ENCODE results near the gene NRP2.

The NRP2 gene

DNA sequence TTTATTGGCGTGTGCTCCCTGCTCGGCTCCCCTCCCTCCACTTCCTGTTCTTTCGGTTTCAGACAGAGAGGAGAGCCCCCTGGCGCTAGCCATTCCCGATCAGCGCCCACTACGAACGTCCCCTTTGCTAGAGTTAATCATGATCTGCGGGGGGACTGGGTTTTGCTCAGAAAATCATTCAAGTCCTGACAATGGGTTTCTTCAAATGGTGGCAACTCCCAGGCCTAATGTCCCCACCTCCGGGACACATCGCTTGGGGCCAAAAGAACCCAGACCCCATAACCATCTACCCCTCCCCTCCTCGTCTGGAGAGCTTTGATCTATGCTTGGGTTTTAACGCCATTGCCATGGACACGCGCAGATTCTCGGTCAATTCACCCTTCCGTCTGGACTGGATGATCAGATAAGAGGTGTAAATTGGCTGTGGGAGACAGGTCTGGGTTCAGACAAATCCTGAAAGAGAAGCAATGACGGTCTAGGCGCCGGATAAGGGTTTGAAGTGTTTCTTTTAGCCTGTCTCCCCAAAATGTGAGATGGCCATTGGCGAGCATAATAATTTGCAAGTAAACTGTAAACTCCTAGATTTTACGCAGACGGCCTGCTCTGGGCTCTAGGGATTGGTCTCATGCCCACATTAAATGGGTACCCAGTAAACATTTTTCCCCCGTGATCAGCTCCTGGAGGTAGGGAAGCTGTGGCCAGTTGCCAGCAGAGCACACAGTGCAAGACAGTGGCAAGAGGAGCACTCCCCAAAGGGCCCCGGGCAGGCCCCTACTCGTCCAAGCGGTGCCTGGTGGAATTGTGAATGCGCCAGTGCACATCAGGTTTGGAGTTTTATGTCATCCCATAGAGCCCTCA is 4.7 kb downstream of the NRP2 start:
- Histone ChIP-seq H3K27me3 (ENCODE audit: insufficient read depth, low read length, poor library complexity) (no peaks in the 10 kb centered on the region), H3K36me3 (ENCODE audit: insufficient read depth, low read length) (no peaks in the 10 kb centered on the region), H2AFZ (ENCODE audit: low read depth, low read length) (no peak overlapping the region), H3K4me2 (ENCODE audit: insufficient read depth, low read length) (no peak overlapping the region), H3K4me1 (ENCODE audit: insufficient read depth, low read length) (no peaks in the 10 kb centered on the region), H3K9me3 (ENCODE audit: insufficient read depth, low read length, severe bottlenecking) (no peaks in the 10 kb centered on the region), H3K9ac (ENCODE audit: low read depth, low read length) (no peak overlapping the region), H3K4me3 (ENCODE audit: low read depth in 1 of 2, low read length in 2 of 2) (no peak overlapping the region), H3K27ac (ENCODE audit: low read length) (no peak overlapping the region), H4K20me1 (ENCODE audit: insufficient read depth, low read length) (no peaks in the 10 kb centered on the region), H3K79me2 (ENCODE audit: insufficient read depth, low read length) (no peaks in the 10 kb centered on the region)
- ATAC-seq (ENCODE audit: insufficient read depth, low read depth) (no peak), DNase-seq (no peak)
- TF ChIP-seq, protein P1, sequence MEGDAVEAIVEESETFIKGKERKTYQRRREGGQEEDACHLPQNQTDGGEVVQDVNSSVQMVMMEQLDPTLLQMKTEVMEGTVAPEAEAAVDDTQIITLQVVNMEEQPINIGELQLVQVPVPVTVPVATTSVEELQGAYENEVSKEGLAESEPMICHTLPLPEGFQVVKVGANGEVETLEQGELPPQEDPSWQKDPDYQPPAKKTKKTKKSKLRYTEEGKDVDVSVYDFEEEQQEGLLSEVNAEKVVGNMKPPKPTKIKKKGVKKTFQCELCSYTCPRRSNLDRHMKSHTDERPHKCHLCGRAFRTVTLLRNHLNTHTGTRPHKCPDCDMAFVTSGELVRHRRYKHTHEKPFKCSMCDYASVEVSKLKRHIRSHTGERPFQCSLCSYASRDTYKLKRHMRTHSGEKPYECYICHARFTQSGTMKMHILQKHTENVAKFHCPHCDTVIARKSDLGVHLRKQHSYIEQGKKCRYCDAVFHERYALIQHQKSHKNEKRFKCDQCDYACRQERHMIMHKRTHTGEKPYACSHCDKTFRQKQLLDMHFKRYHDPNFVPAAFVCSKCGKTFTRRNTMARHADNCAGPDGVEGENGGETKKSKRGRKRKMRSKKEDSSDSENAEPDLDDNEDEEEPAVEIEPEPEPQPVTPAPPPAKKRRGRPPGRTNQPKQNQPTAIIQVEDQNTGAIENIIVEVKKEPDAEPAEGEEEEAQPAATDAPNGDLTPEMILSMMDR (IDR thresholded peaks at IDR 0.05; ENCODE audit: borderline replicate concordance, extremely low read depth, low read length, poor library complexity, severe bottlenecking) = no peak
- no peak for TF ChIP-seq EZH2 (IDR thresholded peaks at IDR 0.05; ENCODE audit: borderline replicate concordance, low read depth, low read length, severe bottlenecking)

GRCh38 chr2:205687641-205687956 is 5.3 kb downstream of the NRP2 start:
- Histone ChIP-seq H3K9ac (ENCODE audit: low read depth, low read length) (no peak overlapping the region), H2AFZ (ENCODE audit: low read depth, low read length) (no peak overlapping the region), H3K27me3 (ENCODE audit: insufficient read depth, low read length, poor library complexity) (no peaks in the 10 kb centered on the region), H3K36me3 (ENCODE audit: insufficient read depth, low read length) (no peaks in the 10 kb centered on the region), H3K4me1 (ENCODE audit: insufficient read depth, low read length) (no peaks in the 10 kb centered on the region), H3K9me3 (ENCODE audit: insufficient read depth, low read length, severe bottlenecking) (no peaks in the 10 kb centered on the region), H3K4me3 (ENCODE audit: low read depth in 1 of 2, low read length in 2 of 2) (no peak overlapping the region), H3K79me2 (ENCODE audit: insufficient read depth, low read length) (no peaks in the 10 kb centered on the region), H4K20me1 (ENCODE audit: insufficient read depth, low read length) (no peaks in the 10 kb centered on the region), H3K27ac (ENCODE audit: low read length) (no peak overlapping the region), H3K4me2 (ENCODE audit: insufficient read depth, low read length) (no peak overlapping the region)
- ATAC-seq (ENCODE audit: insufficient read depth, low read depth) (no peak), DNase-seq (no peak)
- TF ChIP-seq, protein P1 (IDR thresholded peaks at IDR 0.05; ENCODE audit: borderline replicate concordance, extremely low read depth, low read length, poor library complexity, severe bottlenecking) = no peak
- no peak for TF ChIP-seq EZH2 (IDR thresholded peaks at IDR 0.05; ENCODE audit: borderline replicate concordance, low read depth, low read length, severe bottlenecking)

- Histone ChIP-seq H3K4me1 (ENCODE audit: insufficient read depth, low read length) (no peaks in the 10 kb centered on the region), H3K4me3 (ENCODE audit: low read depth in 1 of 2, low read length in 2 of 2) (no peak overlapping the region), H3K27ac (ENCODE audit: low read length) (no peak overlapping the region), H3K36me3 (ENCODE audit: insufficient read depth, low read length) (no peaks in the 10 kb centered on the region), H3K79me2 (ENCODE audit: insufficient read depth, low read length) (no peaks in the 10 kb centered on the region), H4K20me1 (ENCODE audit: insufficient read depth, low read length) (no peaks in the 10 kb centered on the region), H3K27me3 (ENCODE audit: insufficient read depth, low read length, poor library complexity) (no peaks in the 10 kb centered on the region), H3K4me2 (ENCODE audit: insufficient read depth, low read length) (no peak overlapping the region), H2AFZ (ENCODE audit: low read depth, low read length) (no peak overlapping the region), H3K9me3 (ENCODE audit: insufficient read depth, low read length, severe bottlenecking) (no peaks in the 10 kb centered on the region), H3K9ac (ENCODE audit: low read depth, low read length) (no peak overlapping the region)
- TF ChIP-seq, protein P1 (IDR thresholded peaks at IDR 0.05; ENCODE audit: borderline replicate concordance, extremely low read depth, low read length, poor library complexity, severe bottlenecking) = no peak
- TF ChIP-seq EZH2 (IDR thresholded peaks at IDR 0.05; ENCODE audit: borderline replicate concordance, low read depth, low read length, severe bottlenecking) = no peak
- DNase-seq (no peak), ATAC-seq (ENCODE audit: insufficient read depth, low read depth) (no peak)
Observed at GRCh38 chr2:205688417-205689200, 6.3 kb downstream of the NRP2 start.
